ENCODE data around the gene KIFBP.
"Not testable (repeated sequence)": the region's sequence is repeated elsewhere in the genome, so short reads cannot be mapped to it uniquely, and the experiment has no call there.

The KIFBP gene

GRCh38 chr10:69018613-69019012, 30.0 kb downstream of the KIFBP start:
- peaks cover 4% of the 10 kb centered on the region for H3K4me1 Mint-ChIP-seq (ENCODE audit: low read depth)
- peaks cover 13% of the 10 kb centered on the region for H3K36me3 Mint-ChIP-seq (ENCODE audit: low read depth)
- no peaks in the 10 kb centered on the region for H3K27me3 Mint-ChIP-seq (ENCODE audit: low read depth)
- no peak overlapping the region for H3K4me3 Mint-ChIP-seq
- H3K9me3 Mint-ChIP-seq: no peaks in the 10 kb centered on the region
- no peak overlapping the region for H3K27ac Mint-ChIP-seq

- H3K27ac Mint-ChIP-seq: no peak overlapping the region
- H3K36me3 Mint-ChIP-seq (ENCODE audit: low read depth): no peaks in the 10 kb centered on the region
- H3K9me3 Mint-ChIP-seq: no peaks in the 10 kb centered on the region
Observed at GRCh38 chr10:69022611-69023010, 34.0 kb downstream of the KIFBP start.

DNA sequence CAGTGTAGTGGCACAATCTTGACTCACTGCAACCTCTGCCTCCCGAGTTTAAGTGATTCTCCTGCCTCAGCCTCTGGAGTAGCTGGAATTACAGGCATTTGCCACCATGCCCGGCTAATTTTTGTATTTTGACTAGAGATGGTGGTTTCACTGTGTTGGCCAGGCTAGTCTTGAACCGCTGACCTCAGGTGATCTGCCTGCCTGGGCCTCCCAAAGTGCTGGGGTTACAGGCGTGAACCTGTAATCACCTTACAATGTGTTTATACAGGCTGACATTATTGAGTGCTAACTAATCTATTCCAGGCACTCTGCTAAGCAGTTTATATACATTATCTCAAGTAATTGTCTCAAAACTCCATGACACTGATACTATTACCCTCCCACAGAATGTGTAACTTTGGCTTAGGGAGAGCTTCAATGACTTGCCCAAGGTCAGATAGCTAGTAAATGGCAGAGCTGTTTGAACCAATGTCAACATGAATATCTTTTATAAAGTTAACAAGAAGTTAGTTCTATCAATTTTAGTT, 36.8 kb downstream of the KIFBP start:
- Mint-ChIP-seq H3K4me3 (no peak overlapping the region), H3K27me3 (ENCODE audit: low read depth) (no peaks in the 10 kb centered on the region), H3K4me1 (ENCODE audit: low read depth) (peaks cover 4% of the 10 kb centered on the region), H3K9me3 (no peaks in the 10 kb centered on the region), H3K27ac (no peak overlapping the region), H3K36me3 (ENCODE audit: low read depth) (no peaks in the 10 kb centered on the region)

More at GRCh38 chr10:69022611-69023010, 34.0 kb downstream of the KIFBP start:
- Mint-ChIP-seq H3K4me1 (ENCODE audit: low read depth) (no peaks in the 10 kb centered on the region), H3K4me3 (no peak overlapping the region), H3K27me3 (ENCODE audit: low read depth) (no peaks in the 10 kb centered on the region)

DNA sequence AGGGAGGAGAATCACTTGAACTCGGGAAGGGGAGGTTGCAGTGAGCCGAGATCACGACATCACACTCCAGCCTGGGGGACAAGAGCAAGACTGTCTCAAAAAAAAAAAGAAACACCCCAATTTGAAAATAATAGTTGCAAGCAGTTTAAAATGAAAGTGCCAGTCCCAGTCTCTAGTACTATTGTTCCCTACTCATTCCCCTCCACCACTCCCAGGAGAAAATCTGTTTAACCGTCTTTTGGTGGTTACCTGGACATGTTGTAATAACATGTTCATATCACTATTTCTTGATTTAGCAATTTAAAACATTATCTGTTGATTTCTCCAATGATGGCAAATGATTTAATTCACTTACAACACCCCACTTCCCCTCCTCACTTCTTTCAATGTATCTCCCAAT, 44.7 kb downstream of the KIFBP start:
- no peaks in the 10 kb centered on the region for H3K36me3 Mint-ChIP-seq (ENCODE audit: low read depth)

GRCh38 chr10:69037489-69037888, 48.9 kb downstream of the KIFBP start:
- Mint-ChIP-seq H3K27ac (no peak overlapping the region), H3K9me3 (no peaks in the 10 kb centered on the region), H3K4me3 (no peak overlapping the region), H3K27me3 (ENCODE audit: low read depth) (peaks cover 7% of the 10 kb centered on the region), H3K4me1 (ENCODE audit: low read depth) (peaks cover 2% of the 10 kb centered on the region), H3K36me3 (ENCODE audit: low read depth) (no peaks in the 10 kb centered on the region)

More for the DNA sequence above, 44.7 kb downstream of the KIFBP start:
- Mint-ChIP-seq H3K27ac (no peak overlapping the region), H3K9me3 (no peaks in the 10 kb centered on the region), H3K4me3 (no peak overlapping the region), H3K4me1 (ENCODE audit: low read depth) (no peaks in the 10 kb centered on the region), H3K27me3 (ENCODE audit: low read depth) (peaks cover 7% of the 10 kb centered on the region)

DNA sequence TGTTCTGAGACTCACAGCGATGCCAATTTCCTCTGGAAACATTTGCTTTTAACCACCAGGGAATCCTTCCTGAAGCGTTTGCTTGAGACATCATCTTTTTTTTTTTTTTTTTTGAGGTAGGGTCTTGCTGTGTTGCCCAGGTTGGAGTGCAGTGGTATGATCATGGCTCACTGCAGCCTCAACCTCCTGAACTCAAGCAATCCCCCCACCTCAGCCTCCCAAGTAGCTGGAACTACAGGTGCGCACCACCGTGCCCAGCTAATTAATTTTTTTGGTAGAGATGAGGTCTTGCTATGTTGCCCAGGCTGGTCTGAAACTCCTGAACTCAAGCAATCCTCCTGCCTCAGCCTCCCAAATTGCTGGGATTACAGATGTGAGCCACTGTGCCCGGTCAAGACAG, 52.3 kb downstream of the KIFBP start:
- peaks cover 24% of the 10 kb centered on the region for H3K4me1 Mint-ChIP-seq (ENCODE audit: low read depth)
- not testable (repeated sequence) for H3K4me3 Mint-ChIP-seq; H3K27me3 Mint-ChIP-seq (ENCODE audit: low read depth); H3K36me3 Mint-ChIP-seq (ENCODE audit: low read depth); H3K27ac Mint-ChIP-seq; H3K9me3 Mint-ChIP-seq

- Mint-ChIP-seq H3K9me3 (no peaks in the 10 kb centered on the region), H3K4me3 (no peak overlapping the region), H3K36me3 (ENCODE audit: low read depth) (peaks cover 3% of the 10 kb centered on the region), H3K4me1 (ENCODE audit: low read depth) (peaks cover 28% of the 10 kb centered on the region), H3K27me3 (ENCODE audit: low read depth) (no peaks in the 10 kb centered on the region), H3K27ac (no peak overlapping the region)
Observed at GRCh38 chr10:69042417-69042816, 53.8 kb downstream of the KIFBP start.

GRCh38 chr10:69042838-69043237, 54.2 kb downstream of the KIFBP start:
- no peak overlapping the region for H3K4me3 Mint-ChIP-seq
- no peaks in the 10 kb centered on the region for H3K9me3 Mint-ChIP-seq
- no peak overlapping the region for H3K27ac Mint-ChIP-seq
- H3K27me3 Mint-ChIP-seq (ENCODE audit: low read depth): no peaks in the 10 kb centered on the region
- H3K4me1 Mint-ChIP-seq (ENCODE audit: low read depth): peaks cover 28% of the 10 kb centered on the region
- H3K36me3 Mint-ChIP-seq (ENCODE audit: low read depth): peaks cover 3% of the 10 kb centered on the region

- Mint-ChIP-seq H3K36me3 (ENCODE audit: low read depth) (peaks cover 3% of the 10 kb centered on the region), H3K27me3 (ENCODE audit: low read depth) (no peaks in the 10 kb centered on the region), H3K9me3 (no peaks in the 10 kb centered on the region), H3K4me1 (ENCODE audit: low read depth) (peaks cover 33% of the 10 kb centered on the region), H3K27ac (peak overlapping the region; percentile 99), H3K4me3 (no peak overlapping the region)
Observed at GRCh38 chr10:69043931-69044531, 55.4 kb downstream of the KIFBP start.

- H3K9me3 Mint-ChIP-seq: no peaks in the 10 kb centered on the region
- H3K36me3 Mint-ChIP-seq (ENCODE audit: low read depth): peaks cover 3% of the 10 kb centered on the region
- no peak overlapping the region for H3K4me3 Mint-ChIP-seq
- no peaks in the 10 kb centered on the region for H3K27me3 Mint-ChIP-seq (ENCODE audit: low read depth)
- H3K27ac Mint-ChIP-seq: peak overlapping the region; percentile 99
- peaks cover 34% of the 10 kb centered on the region for H3K4me1 Mint-ChIP-seq (ENCODE audit: low read depth)
Observed at GRCh38 chr10:69044546-69044945, 55.9 kb downstream of the KIFBP start.

- peak overlapping the region; percentile 99 for H3K27ac Mint-ChIP-seq
- H3K4me1 Mint-ChIP-seq (ENCODE audit: low read depth): peaks cover 35% of the 10 kb centered on the region
- H3K4me3 Mint-ChIP-seq: peak overlapping the region; percentile 75
- no peaks in the 10 kb centered on the region for H3K27me3 Mint-ChIP-seq (ENCODE audit: low read depth)
- H3K36me3 Mint-ChIP-seq (ENCODE audit: low read depth): peaks cover 3% of the 10 kb centered on the region
- no peaks in the 10 kb centered on the region for H3K9me3 Mint-ChIP-seq
Observed at GRCh38 chr10:69045441-69046300, 57.1 kb downstream of the KIFBP start.

DNA sequence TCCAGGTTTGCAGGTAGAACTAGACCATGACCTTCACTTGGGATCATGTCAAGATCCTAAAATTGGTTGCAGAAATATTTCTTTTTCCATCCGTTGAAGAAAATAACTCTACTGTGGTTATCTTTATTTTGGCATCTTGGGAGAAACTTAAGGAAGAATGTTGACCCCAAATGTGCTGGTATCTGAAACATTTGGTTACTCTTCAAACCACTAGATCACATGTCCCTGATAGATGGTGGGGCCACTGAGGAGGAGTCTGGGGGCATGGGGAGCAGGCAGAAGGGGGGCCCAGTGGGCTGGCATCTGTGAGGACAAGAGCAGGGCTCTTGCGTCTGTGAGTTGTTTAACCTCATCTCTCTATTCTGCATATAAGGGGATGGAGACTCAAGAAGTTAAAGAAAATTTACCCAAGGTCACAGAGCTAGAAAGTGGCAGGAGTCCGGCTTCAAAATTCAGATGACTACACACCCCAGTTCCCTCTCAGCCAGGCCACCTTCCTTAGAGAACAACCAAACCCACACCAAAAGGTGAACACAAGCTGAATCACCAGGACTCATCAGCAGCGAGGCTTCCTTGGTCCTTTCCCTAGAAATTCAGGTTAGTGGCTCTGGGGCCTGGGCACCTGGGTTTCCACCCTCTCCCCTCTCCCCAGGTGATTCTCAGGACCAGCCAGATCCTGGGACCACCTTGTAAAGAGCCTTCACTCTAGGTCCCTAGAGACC, 58.7 kb downstream of the KIFBP start:
- Mint-ChIP-seq H3K4me1 (ENCODE audit: low read depth) (peaks cover 43% of the 10 kb centered on the region), H3K4me3 (no peak overlapping the region), H3K27me3 (ENCODE audit: low read depth) (no peaks in the 10 kb centered on the region), H3K36me3 (ENCODE audit: low read depth) (peaks cover 3% of the 10 kb centered on the region), H3K9me3 (no peaks in the 10 kb centered on the region), H3K27ac (peak overlapping the region; percentile 20)

DNA sequence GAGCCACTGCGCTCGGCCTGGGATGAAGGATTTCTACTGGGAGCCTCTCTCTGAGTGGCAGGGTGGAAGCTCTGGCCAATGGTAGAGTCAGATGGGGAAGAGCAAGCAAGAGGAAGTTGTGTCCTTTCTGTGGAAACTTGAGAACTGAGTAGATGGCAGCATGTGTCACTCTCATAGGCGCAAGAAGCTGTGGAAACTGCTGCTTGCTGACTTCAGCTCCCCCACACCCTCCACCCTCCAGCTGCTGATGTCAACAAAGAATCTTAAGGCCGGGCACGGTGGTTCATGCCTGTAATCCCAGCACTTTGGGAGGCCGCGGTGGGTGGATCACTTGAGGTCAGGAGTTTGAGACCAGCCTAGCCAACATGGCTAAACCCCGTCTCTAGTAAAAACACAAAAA, 59.5 kb downstream of the KIFBP start:
- Mint-ChIP-seq H3K9me3 (no peaks in the 10 kb centered on the region), H3K4me1 (ENCODE audit: low read depth) (peaks cover 51% of the 10 kb centered on the region), H3K4me3 (no peak overlapping the region), H3K27ac (peak overlapping the region; percentile 24), H3K36me3 (ENCODE audit: low read depth) (peaks cover 3% of the 10 kb centered on the region), H3K27me3 (ENCODE audit: low read depth) (no peaks in the 10 kb centered on the region)

DNA sequence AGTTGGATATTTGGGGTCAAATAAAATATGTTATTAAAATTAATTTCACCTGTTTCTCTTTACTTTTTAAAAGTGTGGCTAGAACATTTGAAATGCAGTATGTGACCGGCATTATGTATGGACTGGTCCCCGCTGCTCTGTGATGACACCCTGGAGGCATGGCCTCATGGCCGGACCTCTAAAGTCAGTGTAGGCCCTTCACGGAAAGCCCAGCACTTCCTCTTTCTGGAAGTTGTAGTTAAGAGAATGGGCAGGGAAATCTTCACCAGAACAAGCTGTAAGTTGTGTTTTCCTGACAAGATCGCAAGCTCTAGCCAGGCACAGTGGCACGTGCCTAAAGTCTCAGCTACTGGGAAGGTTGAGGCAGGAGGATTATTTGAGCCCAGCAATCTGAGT, 61.0 kb downstream of the KIFBP start:
- Mint-ChIP-seq H3K27me3 (ENCODE audit: low read depth) (no peaks in the 10 kb centered on the region), H3K4me1 (ENCODE audit: low read depth) (peaks cover 42% of the 10 kb centered on the region), H3K27ac (peak overlapping the region; percentile 4), H3K36me3 (ENCODE audit: low read depth) (peaks cover 3% of the 10 kb centered on the region), H3K9me3 (no peaks in the 10 kb centered on the region), H3K4me3 (no peak overlapping the region)
